Hematopoietic multipotent progenitor cell (in vitro differentiated cells): ENCODE results near the gene RBPJ. TPM values are rescaled to one million over a fixed set of nuclear protein-coding genes. Genes with fewer than 3 reads are reported as not detected.
A peak's percentile ranks its signal among the peaks of the same experiment; 100 is the strongest.

Experiments
- DNase-seq, 3 donors: peaks; one replicate each; pipeline ENCODE4 v3.0.0-alpha.2; 2011 to 2015; ENCODE audit warnings: low read depth in 2 of 3, low spot score in 2 of 3
- total RNA-seq: library from RNA; depleted of rRNA; stranded (reverse); fragments of >200 nt; gene quantifications from one replicate; pipeline ENCODE4 v1.2.3, GENCODE V29; 2012

The RBPJ gene
- total RNA-seq, 1 donor: 31.8 TPM

GRCh38 chr4:26300314-26301307 is 20.2 kb upstream of the RBPJ start:
- no peak for DNase-seq

GRCh38 chr4:26302031-26302899 is 18.5 kb upstream of the RBPJ start:
- DNase-seq: peak in 1 of 3 donors; percentile 26

GRCh38 chr4:26303008-26303407 is 17.8 kb upstream of the RBPJ start:
- no peak for DNase-seq

GRCh38 chr4:26307037-26307800 is 13.6 kb upstream of the RBPJ start:
- no peak for DNase-seq

- no peak for DNase-seq
Measured at GRCh38 chr4:26308568-26308967, 12.2 kb upstream of the RBPJ start.

- DNase-seq: no peak
Measured at GRCh38 chr4:26310264-26310663, 10.6 kb upstream of the RBPJ start.

- DNase-seq: no peak
Measured at GRCh38 chr4:26311633-26312032, 9.2 kb upstream of the RBPJ start.

GRCh38 chr4:26315316-26315932 is 5.4 kb upstream of the RBPJ start:
- DNase-seq: peak in 1 of 3 donors; percentile 25

GRCh38 chr4:26317766-26318165 is 3.0 kb upstream of the RBPJ start:
- no peak for DNase-seq

GRCh38 chr4:26319467-26319948 is 1.3 kb upstream of the RBPJ start:
- peak; percentile 96 to 100 (median 99) for DNase-seq

GRCh38 chr4:26319949-26320537 is 771 bp upstream of the RBPJ start:
- DNase-seq: peak in 2 of 3 donors; percentile 36 to 48

- DNase-seq: peak in 1 of 3 donors; percentile 57
Measured at GRCh38 chr4:26321373-26322221, 783 bp downstream of the RBPJ start.

- no peak for DNase-seq
Measured at GRCh38 chr4:26322346-26322745, 1.5 kb downstream of the RBPJ start.

- DNase-seq: no peak
Measured at GRCh38 chr4:26323821-26324220, 3.0 kb downstream of the RBPJ start.

- DNase-seq: peak in 2 of 3 donors; percentile 22 to 51
Measured at GRCh38 chr4:26325191-26325590, 4.4 kb downstream of the RBPJ start.

- DNase-seq: no peak
Measured at GRCh38 chr4:26326791-26327190, 6.0 kb downstream of the RBPJ start.

GRCh38 chr4:26330186-26330787 is 9.5 kb downstream of the RBPJ start:
- DNase-seq: peak in 2 of 3 donors; percentile 45 to 66

- no peak for DNase-seq
Measured at GRCh38 chr4:26330946-26331345, 10.1 kb downstream of the RBPJ start.
